Measurements from ENCODE around the gene VCX2. TPM values are rescaled to one million over a fixed set of nuclear protein-coding genes. Genes with fewer than 3 reads are reported as not detected.

The VCX2 gene
- total RNA-seq, 4 donors from 2014 or later: not detected

- no peak overlapping the region for H3K27ac ChIP-seq
- TF ChIP-seq, protein P1, sequence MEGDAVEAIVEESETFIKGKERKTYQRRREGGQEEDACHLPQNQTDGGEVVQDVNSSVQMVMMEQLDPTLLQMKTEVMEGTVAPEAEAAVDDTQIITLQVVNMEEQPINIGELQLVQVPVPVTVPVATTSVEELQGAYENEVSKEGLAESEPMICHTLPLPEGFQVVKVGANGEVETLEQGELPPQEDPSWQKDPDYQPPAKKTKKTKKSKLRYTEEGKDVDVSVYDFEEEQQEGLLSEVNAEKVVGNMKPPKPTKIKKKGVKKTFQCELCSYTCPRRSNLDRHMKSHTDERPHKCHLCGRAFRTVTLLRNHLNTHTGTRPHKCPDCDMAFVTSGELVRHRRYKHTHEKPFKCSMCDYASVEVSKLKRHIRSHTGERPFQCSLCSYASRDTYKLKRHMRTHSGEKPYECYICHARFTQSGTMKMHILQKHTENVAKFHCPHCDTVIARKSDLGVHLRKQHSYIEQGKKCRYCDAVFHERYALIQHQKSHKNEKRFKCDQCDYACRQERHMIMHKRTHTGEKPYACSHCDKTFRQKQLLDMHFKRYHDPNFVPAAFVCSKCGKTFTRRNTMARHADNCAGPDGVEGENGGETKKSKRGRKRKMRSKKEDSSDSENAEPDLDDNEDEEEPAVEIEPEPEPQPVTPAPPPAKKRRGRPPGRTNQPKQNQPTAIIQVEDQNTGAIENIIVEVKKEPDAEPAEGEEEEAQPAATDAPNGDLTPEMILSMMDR (IDR thresholded peaks at IDR 0.05): no peak
- TF ChIP-seq POLR2AphosphoS5 (IDR thresholded peaks at IDR 0.05): no peak
- no peak for TF ChIP-seq EP300 (IDR thresholded peaks at IDR 0.05)
- no peak for TF ChIP-seq POLR2A (IDR thresholded peaks at IDR 0.05)
- ATAC-seq: no peak
- 88 to 94% methylated on average over 4 to 6 of the region's 10 CpGs for WGBS, 2 donors (ENCODE audit: low coverage in 1 of 2)
- H3K4me3 ChIP-seq: no peak overlapping the region
- no peaks in the 10 kb centered on the region for H3K36me3 ChIP-seq
- no peaks in the 10 kb centered on the region for H3K27me3 ChIP-seq
- no peaks in the 10 kb centered on the region for H3K9me3 ChIP-seq
- no peaks in the 10 kb centered on the region for H3K4me1 ChIP-seq
Observed at GRCh38 chrX:8140986-8141744, 29.9 kb downstream of the VCX2 start.

DNA sequence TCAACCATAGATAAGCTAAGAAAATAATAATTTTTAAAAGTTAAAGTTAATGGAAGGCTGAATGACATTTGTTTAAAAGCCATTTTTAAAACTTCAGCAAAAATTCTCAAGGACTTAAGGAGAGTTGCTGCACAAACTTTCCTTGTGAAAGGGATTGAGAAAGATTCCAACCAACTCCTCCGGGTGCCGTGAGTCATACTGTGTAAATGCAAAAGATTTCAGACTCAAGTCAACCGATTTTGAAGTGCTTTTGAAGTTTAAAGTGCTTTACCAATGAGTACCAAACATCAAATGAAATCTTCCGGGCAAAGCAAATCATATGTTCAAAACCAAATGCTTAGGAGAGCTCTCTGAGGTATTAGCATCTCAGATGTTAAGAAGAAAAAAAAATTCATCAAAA, 31.4 kb downstream of the VCX2 start:
- 33 to 48% methylated on average over 2 of the region's 4 CpGs for WGBS, 2 donors (ENCODE audit: low coverage in 1 of 2)
- ATAC-seq: no peak

GRCh38 chrX:8138252-8138651, 32.8 kb downstream of the VCX2 start:
- TF ChIP-seq, protein P1 (IDR thresholded peaks at IDR 0.05): no peak
- TF ChIP-seq POLR2AphosphoS5 (IDR thresholded peaks at IDR 0.05) (no peak), EP300 (IDR thresholded peaks at IDR 0.05) (no peak), POLR2A (IDR thresholded peaks at IDR 0.05) (no peak)

More for the DNA sequence above, 31.4 kb downstream of the VCX2 start:
- Histone ChIP-seq H3K4me1 (no peaks in the 10 kb centered on the region), H3K27me3 (no peaks in the 10 kb centered on the region), H3K9me3 (no peaks in the 10 kb centered on the region), H3K4me3 (no peak overlapping the region), H3K36me3 (no peaks in the 10 kb centered on the region), H3K27ac (no peak overlapping the region)
- TF ChIP-seq, protein P1 (IDR thresholded peaks at IDR 0.05): no peak
- TF ChIP-seq POLR2AphosphoS5 (IDR thresholded peaks at IDR 0.05) (no peak), POLR2A (IDR thresholded peaks at IDR 0.05) (no peak), EP300 (IDR thresholded peaks at IDR 0.05) (no peak)

GRCh38 chrX:8126648-8127047, 44.4 kb downstream of the VCX2 start:
- no peaks in the 10 kb centered on the region for H3K9me3 ChIP-seq
- H3K4me3 ChIP-seq: no peak overlapping the region
- H3K36me3 ChIP-seq: no peaks in the 10 kb centered on the region
- no peaks in the 10 kb centered on the region for H3K4me1 ChIP-seq
- ATAC-seq: no peak
- no peak for TF ChIP-seq EP300 (IDR thresholded peaks at IDR 0.05)
- no peak for TF ChIP-seq POLR2A (IDR thresholded peaks at IDR 0.05)
- TF ChIP-seq, protein P1 (IDR thresholded peaks at IDR 0.05): no peak
- 83 to 93% methylated on average over 3 of the region's 3 CpGs for WGBS, 2 donors (ENCODE audit: low coverage in 1 of 2)
- no peak overlapping the region for H3K27ac ChIP-seq
- H3K27me3 ChIP-seq: no peaks in the 10 kb centered on the region

More at GRCh38 chrX:8138252-8138651, 32.8 kb downstream of the VCX2 start:
- WGBS, 2 donors (ENCODE audit: low coverage in 1 of 2): 68 to 82% methylated on average over 5 of the region's 5 CpGs
- Histone ChIP-seq H3K9me3 (no peaks in the 10 kb centered on the region), H3K4me3 (no peak overlapping the region), H3K27me3 (no peaks in the 10 kb centered on the region), H3K27ac (no peak overlapping the region), H3K36me3 (no peaks in the 10 kb centered on the region), H3K4me1 (no peaks in the 10 kb centered on the region)
- ATAC-seq: no peak

GRCh38 chrX:8126092-8126491, 45.0 kb downstream of the VCX2 start:
- ATAC-seq: no peak
- WGBS, 2 donors (ENCODE audit: low coverage in 1 of 2): 60 to 88% methylated on average over 1 of the region's 1 CpG

More at GRCh38 chrX:8126092-8126491, 45.0 kb downstream of the VCX2 start:
- TF ChIP-seq EP300 (IDR thresholded peaks at IDR 0.05) (no peak), POLR2A (IDR thresholded peaks at IDR 0.05) (no peak), POLR2AphosphoS5 (IDR thresholded peaks at IDR 0.05) (no peak)
- TF ChIP-seq, protein P1 (IDR thresholded peaks at IDR 0.05): no peak
- Histone ChIP-seq H3K9me3 (no peaks in the 10 kb centered on the region), H3K4me3 (no peak overlapping the region), H3K36me3 (no peaks in the 10 kb centered on the region), H3K4me1 (no peaks in the 10 kb centered on the region), H3K27ac (no peak overlapping the region), H3K27me3 (no peaks in the 10 kb centered on the region)
